Stimulated activated CD4-positive, alpha-beta T cell treated with anti-CD3 and anti-CD28 coated beads, Interleukin-12 subunit alpha, Interleukin-12 subunit beta, amount 100 ng/mL, for 24 hours (primary cell): ENCODE results near the gene HOXA6.

Experiments
- DNase-seq, 2 experiments: peaks; one replicate each; pipeline ENCODE4 v3.0.0-alpha.2; 2020; ENCODE audit warnings: low read depth in 2 of 2

HOXA6 gene

GRCh38 chr7:27147199-27148030, at the start of gene HOXA6:
HOXA6 (minus strand) TSS chr7:27147774; CDS start chr7:27147749, 25 bp downstream.
- DNase-seq = no peak

- peak; percentile 61 to 84 for DNase-seq
These were observed 48.8 kb upstream of the HOXA6 start for GRCh38 chr7:27196287-27196767.

- no peak for DNase-seq
These were observed 47.3 kb upstream of the HOXA6 start for GRCh38 chr7:27194686-27195379.

- DNase-seq = no peak
These were observed 46.4 kb upstream of the HOXA6 start for GRCh38 chr7:27194002-27194352.

- DNase-seq = no peak
These were observed 45.9 kb upstream of the HOXA6 start for GRCh38 chr7:27193335-27194001.

- DNase-seq = no peak
These were observed 45.2 kb upstream of the HOXA6 start for GRCh38 chr7:27192546-27193334.

- DNase-seq = no peak
These were observed 44.4 kb upstream of the HOXA6 start for GRCh38 chr7:27191833-27192545.

- DNase-seq = no peak
These were observed 43.7 kb upstream of the HOXA6 start for GRCh38 chr7:27191161-27191731.

GRCh38 chr7:27189997-27190748, 42.6 kb upstream of the HOXA6 start:
- no peak for DNase-seq

- no peak for DNase-seq
These were observed 41.9 kb upstream of the HOXA6 start for GRCh38 chr7:27189295-27189996.

- no peak for DNase-seq
These were observed 41.1 kb upstream of the HOXA6 start for GRCh38 chr7:27188386-27189294.

GRCh38 chr7:27187475-27188385, 40.2 kb upstream of the HOXA6 start:
- DNase-seq = no peak

GRCh38 chr7:27186668-27187474, 39.3 kb upstream of the HOXA6 start:
- DNase-seq = no peak

- no peak for DNase-seq
These were observed 38.5 kb upstream of the HOXA6 start for GRCh38 chr7:27185854-27186667.
